K562 (cell line): ENCODE data around the gene PPM1L. TPM values are rescaled to one million over a fixed set of nuclear protein-coding genes. Genes with fewer than 3 reads are reported as not detected.

ENCODE experiments used
- ATAC-seq: fragments of 200-7000 bp; cut with Tn5 transposase; 3 replicates; pipeline ENCODE4 v1.9.1; 2020; ENCODE audit warnings: moderate library complexity
- BruUV-seq: library from RNA; stranded (reverse); fragments of 400-500 nt; replicated peaks from 2 replicates; lab custom pipeline; 2021; lab: Mats Ljungman, UMichigan
- CTCF ChIA-PET: fragments of 300-600 bp; formaldehyde crosslinking; extraction: SDS; loops from one replicate; lab custom pipeline; 2021; ENCODE audit warnings: low intra/inter-chr PET ratio; lab: Yijun Ruan, JAX
- POLR2A ChIA-PET: fragments of 300-600, 350-650 bp; sonication (Branson Sonifier 250); formaldehyde crosslinking; extraction: SDS; loops from one replicate; lab custom pipeline; 2021; ENCODE audit warnings: antibody characterized with exemption, inconsistent platforms; lab: Yijun Ruan, JAX
- DNase-seq, 4 experiments: peaks; one replicate each; pipeline versions ENCODE4 v3.0.0 to v3.0.0-alpha.2; 2011 to 2018; ENCODE audit warnings: low spot score in 3 of 4, mixed read lengths in 3 of 4; ENCODE audit errors: extremely low read depth in 1 of 4
- FAIRE-seq: peaks from 2 replicates; lab custom pipeline; 2011; peaks lifted over from hg19 to GRCh38; lab: Jason Lieb, UNC
- H2AFZ ChIP-seq: 2 replicates; pipeline ENCODE4 v1.6.0; 2011; ENCODE audit warnings: low read depth, low read length, control low read depth, inconsistent platforms
- H3K27ac ChIP-seq: fragments of 200-600 bp; 3 replicates; pipeline ENCODE4 v1.8.0; 2011; ENCODE audit warnings: low read depth, mild to moderate bottlenecking, control low read depth, inconsistent platforms, low read length, moderate library complexity, mixed read lengths; ENCODE audit errors: extremely low read depth
- H3K27me3 ChIP-seq, 2 experiments: fragments of 300-600 bp in 1 of 2; 2 replicates in 1 of 2; 3 replicates in 1 of 2; pipeline versions ENCODE4 v1.6.0 to v1.8.0; 2011; ENCODE audit warnings: inconsistent platforms in 2 of 2, low read length in 2 of 2, mild to moderate bottlenecking in 1 of 2, mixed read lengths in 1 of 2, moderate library complexity in 1 of 2; ENCODE audit not compliant: control insufficient read depth in 2 of 2, insufficient read depth in 2 of 2
- H3K36me3 ChIP-seq: fragments of 300-600 bp; 3 replicates; pipeline ENCODE4 v1.8.0; 2011; ENCODE audit warnings: mild to moderate bottlenecking, low read length, inconsistent platforms; ENCODE audit not compliant: control insufficient read depth, insufficient read depth
- H3K4me1 ChIP-seq, 2 experiments: fragments of 200-600 bp in 1 of 2; replicated peaks in 1 of 2; 2 replicates in 1 of 2; 3 replicates in 1 of 2; pipeline versions ENCODE4 v1.5.1 to v1.8.0; 2011; ENCODE audit warnings: inconsistent platforms in 2 of 2, low read length in 2 of 2, mild to moderate bottlenecking in 1 of 2, mixed read lengths in 1 of 2, moderate library complexity in 1 of 2; ENCODE audit not compliant: control insufficient read depth in 2 of 2, insufficient read depth in 2 of 2
- H3K4me2 ChIP-seq: 2 replicates; pipeline ENCODE4 v1.6.1; 2011; ENCODE audit warnings: low read length, control low read depth, inconsistent platforms, mixed read lengths; ENCODE audit not compliant: insufficient read depth
- H3K4me3 ChIP-seq: fragments of 200-600 bp; sonication (generic), shearing (Covaris generic); 2 replicates; pipeline ENCODE4 v1.5.1; 2016; ENCODE audit warnings: control low read depth, inconsistent platforms
- H3K79me2 ChIP-seq: fragments of 200-600 bp; 3 replicates; pipeline ENCODE4 v1.8.0; 2011; ENCODE audit warnings: low read length, inconsistent platforms; ENCODE audit not compliant: control insufficient read depth, insufficient read depth
- H3K9ac ChIP-seq, 2 experiments: 2 replicates each; pipeline versions ENCODE4 v1.6.0 to v1.6.1; 2011; ENCODE audit warnings: low read depth in 2 of 2, low read length in 2 of 2, control low read depth in 1 of 2, inconsistent platforms in 1 of 2, mild to moderate bottlenecking in 1 of 2, mixed read lengths in 1 of 2; ENCODE audit not compliant: insufficient read depth in 1 of 2
- H3K9me1 ChIP-seq: one replicate; pipeline ENCODE4 v1.6.0; 2011; ENCODE audit warnings: inconsistent platforms, mild to moderate bottlenecking, low read length, moderate library complexity; ENCODE audit not compliant: control insufficient read depth, insufficient read depth
- H3K9me3 ChIP-seq: replicated peaks from 2 replicates; pipeline ENCODE4 v1.5.1; 2011; ENCODE audit warnings: low read depth, low read length, inconsistent platforms; ENCODE audit not compliant: control insufficient read depth, insufficient read depth
- H4K20me1 ChIP-seq: replicated peaks from 2 replicates; pipeline ENCODE4 v1.6.1; 2011; ENCODE audit warnings: low read length, inconsistent platforms, mixed read lengths; ENCODE audit not compliant: control insufficient read depth, insufficient read depth
- ATF3 ChIP-seq, 2 experiments: fragments of 450-650 bp in 1 of 2; sonication (generic) in 1 of 2; formaldehyde crosslinking in 1 of 2; IDR thresholded peaks in 1 of 2; conservative IDR thresholded peaks in 1 of 2; 2 replicates each; pipeline versions ENCODE4 v1.6.1 to v1.8.1; 2016 to 2023; ENCODE audit warnings: mild to moderate bottlenecking in 2 of 2, moderate library complexity in 2 of 2, inconsistent platforms in 1 of 2, missing genetic modification reagents in 1 of 2
- CREB5 ChIP-seq: fragments of 250-450 bp; sonication (Bioruptor Pico); IDR thresholded peaks from 2 replicates; pipeline ENCODE4 v1.5.0; 2020; ENCODE audit warnings: mild to moderate bottlenecking
- DPF2 ChIP-seq: fragments of 450-650 bp; IDR thresholded peaks from 2 replicates; pipeline ENCODE4 v1.6.1; 2016
- JUND ChIP-seq, 2 experiments: IDR thresholded peaks; 2 replicates in 1 of 2; 3 replicates in 1 of 2; pipeline ENCODE4 v1.6.1; 2011; ENCODE audit warnings: borderline replicate concordance in 2 of 2, low read depth in 2 of 2, low read length in 2 of 2, improper control_type of control experiment in 1 of 2, missing biosample characterization in 1 of 2, missing genetic modification characterization in 1 of 2, missing genetic modification reagents in 1 of 2
- NCOA6 ChIP-seq: fragments of 450-650 bp; IDR thresholded peaks from 2 replicates; pipeline ENCODE4 v1.6.1; 2017; ENCODE audit warnings: mild to moderate bottlenecking
- ZBTB12 ChIP-seq: fragments of 250-450 bp; sonication (Bioruptor Pico); IDR thresholded peaks from 2 replicates; pipeline ENCODE4 v1.4.0; 2020
- ZC3H8 ChIP-seq: fragments of 450-650 bp; IDR thresholded peaks from 2 replicates; pipeline ENCODE4 v1.6.1; 2017
- ZNF507 ChIP-seq: conservative IDR thresholded peaks from 2 replicates; pipeline ENCODE4 v1.6.1; 2017; ENCODE audit warnings: missing genetic modification characterization, missing compliant biosample characterization
- WGBS: fragments of 100-300 bp; shearing (Covaris generic); methylation state at CpG from one replicate; pipeline ENCODE4 v1.1.6; 2016; ENCODE audit warnings: low coverage, mixed read lengths; ENCODE audit not compliant: insufficient coverage; ENCODE audit errors: missing lambda C conversion rate; 5-methylcytosine and 5-hydroxymethylcytosine counted together
- in situ Hi-C: fragments of 300-500 bp; cut with MboI; formaldehyde crosslinking; loops from 4 replicates; pipeline ENCODE4 v1.15.0; 2018; ENCODE audit warnings: inconsistent platforms, mixed read lengths
- intact Hi-C: fragments of 100-400 bp; cut with micrococcal nuclease; formaldehyde crosslinking; loops from 2 replicates; pipeline ENCODE4 v1.14.2; 2022
- polyA plus RNA-seq, 8 experiments: library from polyadenylated mRNA; depleted of rRNA in 4 of 8; stranded (reverse) in 5 of 8; unstranded in 3 of 8; fragments of >200 nt; fragmentation: Nextera tagmentation in 2 of 8; fragmentation: Illumina TruSeq in 1 of 8; extraction: Ambion mirVana in 2 of 8; extraction: Trizol in 1 of 8; gene quantifications; 2 replicates each; pipeline versions ENCODE4 v1.2.1 to v1.2.3, GENCODE V29; 2011 to 2014; ENCODE audit warnings: inconsistent platforms in 1 of 8, missing spikeins in 1 of 8
- total RNA-seq, 7 experiments: library from RNA; depleted of rRNA in 6 of 7; stranded (reverse); fragments of >200 nt in 6 of 7; fragmentation: Illumina TruSeq in 2 of 7; extraction: Trizol in 2 of 7; gene quantifications; 2 replicates each; pipeline versions ENCODE4 v1.2.1 to v1.2.3, GENCODE V29; 2011 to 2021; ENCODE audit warnings: low replicate concordance in 1 of 7

PPM1L gene
- total and polyA plus RNA-seq, 9 of the 15 experiments (the other 6 are each of a cell fraction or from before 2014, with no cell fraction given): 0.01 to 0.41 (median 0.14) TPM

GRCh38 chr3:160840590-160840989, 84.6 kb downstream of the PPM1L start:
- Histone ChIP-seq H3K9me3 (no peaks in the 10 kb centered on the region), H3K4me2 (no peak overlapping the region), H3K27ac (no peak overlapping the region), H3K9ac (no peak overlapping the region), H3K27me3 (no peaks in the 10 kb centered on the region), H4K20me1 (no peaks in the 10 kb centered on the region), H3K9me1 (no peaks in the 10 kb centered on the region), H3K4me1 (no peaks in the 10 kb centered on the region), H3K79me2 (no peaks in the 10 kb centered on the region), H2AFZ (no peak overlapping the region), H3K4me3 (no peak overlapping the region), H3K36me3 (no peaks in the 10 kb centered on the region)
- ATAC-seq (no peak), DNase-seq (no peak), FAIRE-seq (no peak)
- ChIA-PET POLR2A (no interaction called here), CTCF (no interaction called here)
- 0% methylated on average over 2 of the region's 2 CpGs for WGBS
- TF ChIP-seq ZNF507 (tag): no peak
- no peak for TF ChIP-seq JUND (IDR thresholded peaks at IDR 0.05; ENCODE audit: borderline replicate concordance, low read depth, low read length)
- no peak for TF ChIP-seq JUND (tag; IDR thresholded peaks at IDR 0.05; ENCODE audit: borderline replicate concordance, low read depth, low read length)
- no peak for TF ChIP-seq CREB5
- no peak for TF ChIP-seq NCOA6
- no peak for TF ChIP-seq ATF3 (IDR thresholded peaks at IDR 0.05)
- no peak for TF ChIP-seq ATF3 (CRISPR knock-in tag; conservative IDR thresholded peaks at IDR 0.05)
- no peak for TF ChIP-seq ZBTB12 (CRISPR knock-in tag)
- TF ChIP-seq ZC3H8: no peak
- TF ChIP-seq DPF2: no peak
- no TSS peak for BruUV-seq
- intact Hi-C loops: no loop called here
- in situ Hi-C loops: no loop called here
